Kidney epithelial cell (primary cell): ENCODE measurements around the gene CPOX. TPM values are rescaled to one million over a fixed set of nuclear protein-coding genes. Genes with fewer than 3 reads are reported as not detected.

Experiments
- DNase-seq: peaks from one replicate; pipeline ENCODE4 v3.0.0-alpha.2; 2010; ENCODE audit warnings: low read depth
- H3K27me3 ChIP-seq: 2 replicates; pipeline ENCODE4 v1.6.0; 2011; ENCODE audit warnings: low read length; ENCODE audit not compliant: control insufficient read depth, insufficient read depth
- H3K36me3 ChIP-seq: 2 replicates; pipeline ENCODE4 v1.5.1; 2011; ENCODE audit warnings: low read length; ENCODE audit not compliant: control insufficient read depth, insufficient read depth
- H3K4me3 ChIP-seq: 2 replicates; pipeline ENCODE4 v1.5.1; 2011; ENCODE audit warnings: low read depth, mild to moderate bottlenecking, control low read depth, low read length
- total RNA-seq: library from RNA; depleted of rRNA; stranded (reverse); fragments of >200 nt; gene quantifications from 2 replicates; pipeline ENCODE4 v1.2.3, GENCODE V29; 2015
- TF ChIP-seq, protein P1 (sequence below): IDR thresholded peaks from 2 replicates; pipeline ENCODE4 v1.5.1; 2011; ENCODE audit warnings: mild to moderate bottlenecking, moderate library complexity, low read length, control low read depth, inconsistent platforms; ENCODE audit not compliant: insufficient read depth, poor library complexity, severe bottlenecking

Gene CPOX
- total RNA-seq, 1 donor from 2014 or later = 26.5 TPM

DNA sequence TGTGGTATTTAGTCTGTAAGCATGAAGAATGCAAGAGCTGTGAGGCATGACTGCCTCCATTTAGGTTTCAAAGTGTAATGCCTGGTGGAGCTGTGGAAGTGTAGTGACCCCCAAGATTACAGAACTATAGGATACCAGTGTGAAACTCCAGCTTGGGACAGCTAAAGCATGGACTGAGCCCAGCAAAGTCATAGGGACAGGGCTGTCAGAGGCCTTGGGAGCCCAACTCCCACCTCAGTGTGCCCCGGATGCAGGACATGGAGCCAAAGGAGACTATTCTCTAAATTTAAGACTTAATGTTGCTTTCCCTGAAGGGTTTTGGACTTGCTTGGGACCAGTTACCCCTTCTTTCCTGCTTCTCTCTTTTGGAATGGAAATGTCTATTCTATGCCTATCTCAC, 50.8 kb downstream of the CPOX start:
- H3K4me3 ChIP-seq = no peak overlapping the region
- H3K27me3 ChIP-seq = no peaks in the 10 kb centered on the region
- H3K36me3 ChIP-seq = no peaks in the 10 kb centered on the region
- no peak for DNase-seq
- TF ChIP-seq, protein P1, sequence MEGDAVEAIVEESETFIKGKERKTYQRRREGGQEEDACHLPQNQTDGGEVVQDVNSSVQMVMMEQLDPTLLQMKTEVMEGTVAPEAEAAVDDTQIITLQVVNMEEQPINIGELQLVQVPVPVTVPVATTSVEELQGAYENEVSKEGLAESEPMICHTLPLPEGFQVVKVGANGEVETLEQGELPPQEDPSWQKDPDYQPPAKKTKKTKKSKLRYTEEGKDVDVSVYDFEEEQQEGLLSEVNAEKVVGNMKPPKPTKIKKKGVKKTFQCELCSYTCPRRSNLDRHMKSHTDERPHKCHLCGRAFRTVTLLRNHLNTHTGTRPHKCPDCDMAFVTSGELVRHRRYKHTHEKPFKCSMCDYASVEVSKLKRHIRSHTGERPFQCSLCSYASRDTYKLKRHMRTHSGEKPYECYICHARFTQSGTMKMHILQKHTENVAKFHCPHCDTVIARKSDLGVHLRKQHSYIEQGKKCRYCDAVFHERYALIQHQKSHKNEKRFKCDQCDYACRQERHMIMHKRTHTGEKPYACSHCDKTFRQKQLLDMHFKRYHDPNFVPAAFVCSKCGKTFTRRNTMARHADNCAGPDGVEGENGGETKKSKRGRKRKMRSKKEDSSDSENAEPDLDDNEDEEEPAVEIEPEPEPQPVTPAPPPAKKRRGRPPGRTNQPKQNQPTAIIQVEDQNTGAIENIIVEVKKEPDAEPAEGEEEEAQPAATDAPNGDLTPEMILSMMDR = no peak

DNA sequence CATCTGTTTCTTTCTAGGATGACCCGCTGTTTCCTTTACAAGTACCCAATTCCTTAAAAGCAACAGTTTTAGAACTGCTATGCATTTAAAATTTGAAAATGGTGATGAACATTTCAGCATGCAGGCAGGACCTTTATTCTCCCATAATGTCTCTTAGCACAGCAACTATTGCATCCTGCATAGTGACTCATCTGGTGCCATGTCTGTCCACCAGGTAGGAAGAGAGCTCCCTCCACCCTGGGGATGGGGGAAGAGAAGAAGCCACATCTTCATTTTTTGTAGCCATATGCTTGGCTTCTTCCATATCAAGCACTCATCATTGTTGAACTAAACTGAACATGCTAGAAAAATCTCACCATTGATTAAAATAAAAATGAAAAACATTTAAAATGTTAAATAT, 51.7 kb downstream of the CPOX start:
- Histone ChIP-seq H3K27me3 (no peaks in the 10 kb centered on the region), H3K36me3 (no peaks in the 10 kb centered on the region), H3K4me3 (no peak overlapping the region)
- TF ChIP-seq, protein P1 = no peak
- no peak for DNase-seq

DNA sequence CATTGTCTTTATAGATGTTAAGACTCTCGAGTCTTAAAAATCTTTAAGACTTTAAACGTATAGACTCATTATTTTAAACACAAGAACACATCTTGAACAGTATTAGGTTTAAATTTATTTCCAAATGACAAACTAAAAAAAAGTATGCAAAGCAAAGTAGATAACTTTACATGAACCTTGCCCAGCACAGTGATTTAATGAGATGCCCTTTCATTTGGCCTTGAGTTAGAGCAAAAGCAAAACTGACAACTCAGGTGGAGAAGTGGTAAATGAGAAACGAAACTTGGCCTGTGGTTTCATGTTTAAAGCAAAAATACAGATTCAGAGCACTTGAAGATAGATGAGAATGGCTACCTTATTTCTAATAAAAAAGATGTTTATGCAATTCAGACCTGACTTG, 53.1 kb downstream of the CPOX start:
- TF ChIP-seq, protein P1 = no peak
- no peak for DNase-seq

DNA sequence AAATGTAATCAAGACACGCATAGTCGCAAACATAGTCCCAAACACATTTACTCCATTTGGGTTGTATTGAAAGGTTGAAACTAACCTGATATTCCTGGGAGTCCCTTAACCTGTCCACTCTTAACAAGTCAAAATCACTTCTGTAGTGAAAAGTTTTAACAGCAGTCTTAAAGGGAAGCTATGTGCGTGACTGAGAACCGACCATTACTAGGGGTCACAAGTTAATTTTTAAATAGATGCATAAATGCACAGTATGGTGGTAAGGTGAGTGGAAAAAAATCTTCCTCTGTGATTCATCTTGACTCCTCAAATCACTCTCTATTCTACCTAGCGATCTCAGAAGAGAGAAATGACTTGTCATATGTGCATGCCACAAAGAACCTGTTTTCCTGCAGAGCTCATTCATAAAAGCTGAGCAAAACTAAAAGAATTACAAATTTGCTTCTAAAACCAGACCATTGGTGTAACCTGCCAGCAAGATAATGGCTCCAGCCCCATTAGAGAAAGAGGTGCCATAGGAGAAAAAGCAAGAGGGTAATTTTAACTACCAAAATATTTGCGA, 56.9 kb downstream of the CPOX start:
- Histone ChIP-seq H3K4me3 (no peak overlapping the region), H3K36me3 (no peaks in the 10 kb centered on the region), H3K27me3 (no peaks in the 10 kb centered on the region)
- TF ChIP-seq, protein P1 = no peak
- DNase-seq = no peak

More for the DNA sequence above, 53.1 kb downstream of the CPOX start:
- H3K36me3 ChIP-seq = no peaks in the 10 kb centered on the region
- no peak overlapping the region for H3K4me3 ChIP-seq
- no peaks in the 10 kb centered on the region for H3K27me3 ChIP-seq

DNA sequence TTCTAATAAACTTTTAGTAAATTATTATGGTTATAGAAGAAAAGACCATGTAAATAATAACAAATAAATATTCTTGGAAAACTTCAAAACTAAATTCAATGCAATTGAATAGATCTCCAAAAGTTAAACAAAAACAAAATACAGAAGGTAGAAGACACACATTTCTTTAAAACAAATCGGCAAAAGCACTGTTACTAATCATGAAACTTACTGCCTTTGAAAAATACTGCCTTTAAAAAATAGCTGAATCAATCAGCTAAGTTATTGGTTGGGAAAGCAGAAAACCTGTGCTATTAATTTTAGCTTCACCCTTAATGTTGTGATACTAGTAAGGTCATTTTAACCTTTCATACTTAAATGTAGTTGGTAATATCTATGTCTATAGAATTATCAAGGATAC, 58.7 kb downstream of the CPOX start:
- TF ChIP-seq, protein P1 = no peak
- no peaks in the 10 kb centered on the region for H3K27me3 ChIP-seq
- no peak for DNase-seq

DNA sequence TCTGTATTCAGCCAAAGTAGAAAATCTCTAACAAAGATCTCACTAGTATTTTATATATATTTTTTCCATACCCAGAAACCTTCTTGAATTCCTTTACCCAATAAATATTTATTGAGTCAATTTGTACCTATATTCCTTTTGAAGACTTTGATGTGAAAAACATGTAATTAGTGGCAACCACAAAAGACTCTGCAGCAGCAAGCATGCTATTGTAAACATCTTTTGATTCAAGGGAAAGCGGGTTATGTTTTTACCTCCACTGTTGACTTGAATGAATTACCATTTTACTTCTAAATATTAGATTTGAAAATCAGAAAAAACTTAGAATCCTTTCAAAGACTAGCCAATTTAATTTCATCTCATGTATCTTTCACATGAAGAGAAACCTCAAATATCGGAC, 59.2 kb downstream of the CPOX start:
- Histone ChIP-seq H3K36me3 (no peaks in the 10 kb centered on the region), H3K27me3 (no peaks in the 10 kb centered on the region), H3K4me3 (no peak overlapping the region)
- DNase-seq = no peak
- TF ChIP-seq, protein P1 = no peak

More for the DNA sequence above, 58.7 kb downstream of the CPOX start:
- Histone ChIP-seq H3K36me3 (no peaks in the 10 kb centered on the region), H3K4me3 (no peak overlapping the region)
